Measurements from ENCODE around the gene CEACAM20.
"Not testable (repeated sequence)": the region's sequence is repeated elsewhere in the genome, so short reads cannot be mapped to it uniquely, and the experiment has no call there.

The CEACAM20 gene

DNA sequence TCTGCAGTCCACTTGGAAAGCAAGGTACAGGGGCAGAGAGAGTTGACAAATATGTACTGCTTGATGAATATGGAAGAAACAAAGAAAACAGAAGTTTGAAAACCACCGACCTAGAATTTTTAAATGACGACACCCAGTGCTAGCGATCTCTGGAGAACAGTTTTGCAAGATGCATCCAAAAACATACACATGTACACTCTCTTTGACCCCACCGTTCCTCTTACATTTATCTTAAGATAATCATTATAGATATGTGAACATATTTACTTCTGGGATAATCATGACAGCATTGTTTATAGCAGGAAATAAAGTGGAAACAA, 43.1 kb upstream of the CEACAM20 start:
- Histone ChIP-seq H3K9ac (ENCODE audit: insufficient read length, low read depth) (no peak overlapping the region), H3K4me3 (ENCODE audit: insufficient read length, low read depth) (no peak overlapping the region), H3K9me3 (ENCODE audit: insufficient read depth, low read length) (no peaks in the 10 kb centered on the region), H3K4me1 (ENCODE audit: insufficient read depth, insufficient read length) (peaks cover 4% of the 10 kb centered on the region), H3K36me3 (ENCODE audit: insufficient read depth, insufficient read length, low read length) (no peaks in the 10 kb centered on the region), H3K27me3 (ENCODE audit: insufficient read depth, insufficient read length) (no peaks in the 10 kb centered on the region)
- no peak for DNase-seq (ENCODE audit: low read depth, low spot score)
- no peak for TF ChIP-seq ZNF274 (IDR thresholded peaks at IDR 0.05; ENCODE audit: low read depth, low read length)
- no peak for TF ChIP-seq YY1 (IDR thresholded peaks at IDR 0.05; ENCODE audit: insufficient read depth, insufficient read length)
- no peak for TF ChIP-seq SUZ12 (IDR thresholded peaks at IDR 0.05; ENCODE audit: extremely low read depth, insufficient read depth, insufficient read length)

DNA sequence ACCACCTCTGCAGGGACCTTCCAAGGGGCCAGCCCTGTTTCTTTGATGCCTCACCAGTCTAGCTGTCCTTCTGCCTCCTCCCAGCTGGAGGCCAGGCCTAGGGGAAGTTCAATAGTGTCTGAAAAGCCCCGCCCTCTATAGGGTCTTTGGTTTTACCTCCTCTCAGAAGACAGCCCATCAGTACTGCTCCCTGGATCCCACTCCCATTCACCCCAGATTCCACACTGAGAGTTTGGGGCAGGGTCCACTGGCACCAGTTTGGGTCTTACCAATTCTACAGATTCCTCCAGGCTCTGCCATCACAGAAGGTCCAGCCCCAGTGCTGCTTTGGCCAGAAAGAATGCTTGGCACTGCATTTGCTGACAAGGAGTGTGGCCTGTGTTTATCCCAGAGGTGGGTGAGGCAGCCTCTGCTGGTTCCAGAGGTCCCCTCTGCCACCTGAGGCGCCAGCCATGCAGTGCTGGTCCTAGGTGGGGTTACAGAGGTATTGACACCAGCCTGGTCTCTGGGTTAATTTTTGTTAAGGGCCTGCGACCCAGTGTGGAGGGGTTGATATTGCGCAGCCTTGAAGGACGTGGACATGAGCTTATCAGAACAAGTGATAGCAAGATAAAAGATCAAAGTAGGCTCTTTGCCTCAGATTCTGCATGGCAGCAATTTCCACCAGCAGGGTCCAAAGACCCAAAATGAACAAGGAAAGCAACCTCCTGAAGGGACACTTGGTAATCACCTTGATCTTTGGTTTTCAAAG, 42.5 kb upstream of the CEACAM20 start:
- Histone ChIP-seq H3K9ac (ENCODE audit: insufficient read length, low read depth) (no peak overlapping the region), H3K9me3 (ENCODE audit: insufficient read depth, low read length) (no peaks in the 10 kb centered on the region), H3K4me1 (ENCODE audit: insufficient read depth, insufficient read length) (peaks cover 4% of the 10 kb centered on the region), H3K36me3 (ENCODE audit: insufficient read depth, insufficient read length, low read length) (no peaks in the 10 kb centered on the region), H3K27me3 (ENCODE audit: insufficient read depth, insufficient read length) (no peaks in the 10 kb centered on the region), H3K4me3 (ENCODE audit: insufficient read length, low read depth) (no peak overlapping the region)
- DNase-seq (ENCODE audit: low read depth, low spot score) = no peak
- no peak for TF ChIP-seq SUZ12 (IDR thresholded peaks at IDR 0.05; ENCODE audit: extremely low read depth, insufficient read depth, insufficient read length)
- no peak for TF ChIP-seq ZNF274 (IDR thresholded peaks at IDR 0.05; ENCODE audit: low read depth, low read length)
- no peak for TF ChIP-seq YY1 (IDR thresholded peaks at IDR 0.05; ENCODE audit: insufficient read depth, insufficient read length)

DNA sequence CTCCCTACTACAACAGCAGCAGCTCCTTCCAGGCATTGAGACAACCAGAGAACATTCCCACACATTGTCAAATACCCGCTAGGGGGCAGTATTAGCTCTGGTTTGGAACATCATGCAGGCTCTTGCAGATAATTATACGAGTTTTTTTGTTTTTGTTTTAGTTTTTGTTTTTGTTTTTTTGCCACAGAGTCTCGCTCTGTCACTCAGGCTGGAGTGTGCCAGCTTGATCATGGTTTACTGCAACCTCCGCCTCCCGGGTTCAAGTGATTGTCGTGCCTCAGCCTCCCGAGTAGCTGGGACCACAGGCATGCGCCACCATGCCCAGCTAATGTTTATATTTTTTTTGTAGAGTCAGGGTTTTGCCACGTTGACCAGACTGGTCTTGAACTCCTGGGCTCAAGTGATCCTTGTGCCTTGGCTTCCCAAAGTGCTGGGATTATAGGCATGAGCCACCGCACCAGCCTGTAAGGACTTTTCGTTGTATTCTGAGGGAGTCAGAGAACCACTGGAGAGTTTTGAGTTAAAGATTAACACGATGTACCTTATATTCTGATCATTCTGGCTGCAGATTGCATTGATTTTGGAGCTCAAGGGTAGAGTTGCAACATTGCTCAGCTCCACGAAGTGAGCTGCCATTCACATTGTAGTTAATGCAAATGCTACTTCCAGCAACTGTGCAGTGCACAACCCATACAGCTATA, 41.7 kb upstream of the CEACAM20 start:
- Histone ChIP-seq H3K4me3 (ENCODE audit: insufficient read length, low read depth) (no peak overlapping the region), H3K36me3 (ENCODE audit: insufficient read depth, insufficient read length, low read length) (no peaks in the 10 kb centered on the region), H3K9me3 (ENCODE audit: insufficient read depth, low read length) (no peaks in the 10 kb centered on the region), H3K4me1 (ENCODE audit: insufficient read depth, insufficient read length) (peaks cover 4% of the 10 kb centered on the region), H3K9ac (ENCODE audit: insufficient read length, low read depth) (no peak overlapping the region), H3K27me3 (ENCODE audit: insufficient read depth, insufficient read length) (no peaks in the 10 kb centered on the region)
- DNase-seq (ENCODE audit: low read depth, low spot score) = peak; percentile 55
- TF ChIP-seq YY1 (IDR thresholded peaks at IDR 0.05; ENCODE audit: insufficient read depth, insufficient read length) = no peak
- TF ChIP-seq ZNF274 (IDR thresholded peaks at IDR 0.05; ENCODE audit: low read depth, low read length) = no peak
- TF ChIP-seq SUZ12 (IDR thresholded peaks at IDR 0.05; ENCODE audit: extremely low read depth, insufficient read depth, insufficient read length) = no peak

DNA sequence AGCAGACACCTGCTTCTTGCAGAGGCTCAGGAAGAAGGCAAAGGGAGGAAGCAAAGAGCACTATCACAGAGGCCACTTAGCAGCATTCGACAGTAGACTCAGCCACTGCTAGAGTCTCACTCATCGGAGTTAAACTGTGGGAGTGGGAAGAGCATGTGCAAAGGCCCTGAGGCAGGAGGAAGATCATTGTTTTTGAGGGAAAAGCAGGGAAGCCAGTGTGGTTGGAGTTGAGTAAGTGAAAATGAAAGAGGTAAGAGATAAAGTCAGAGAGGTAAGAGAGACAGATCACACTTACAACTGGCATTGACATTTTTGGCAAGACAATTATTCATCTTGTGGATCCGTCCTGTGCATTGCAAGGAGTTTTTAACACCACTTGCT, 41.1 kb upstream of the CEACAM20 start:
- Histone ChIP-seq H3K4me3 (ENCODE audit: insufficient read length, low read depth) (no peak overlapping the region), H3K27me3 (ENCODE audit: insufficient read depth, insufficient read length) (no peaks in the 10 kb centered on the region), H3K36me3 (ENCODE audit: insufficient read depth, insufficient read length, low read length) (no peaks in the 10 kb centered on the region), H3K9me3 (ENCODE audit: insufficient read depth, low read length) (no peaks in the 10 kb centered on the region), H3K9ac (ENCODE audit: insufficient read length, low read depth) (no peak overlapping the region), H3K4me1 (ENCODE audit: insufficient read depth, insufficient read length) (peaks cover 4% of the 10 kb centered on the region)
- no peak for DNase-seq (ENCODE audit: low read depth, low spot score)
- TF ChIP-seq YY1 (IDR thresholded peaks at IDR 0.05; ENCODE audit: insufficient read depth, insufficient read length) (no peak), ZNF274 (IDR thresholded peaks at IDR 0.05; ENCODE audit: low read depth, low read length) (no peak), SUZ12 (IDR thresholded peaks at IDR 0.05; ENCODE audit: extremely low read depth, insufficient read depth, insufficient read length) (no peak)

DNA sequence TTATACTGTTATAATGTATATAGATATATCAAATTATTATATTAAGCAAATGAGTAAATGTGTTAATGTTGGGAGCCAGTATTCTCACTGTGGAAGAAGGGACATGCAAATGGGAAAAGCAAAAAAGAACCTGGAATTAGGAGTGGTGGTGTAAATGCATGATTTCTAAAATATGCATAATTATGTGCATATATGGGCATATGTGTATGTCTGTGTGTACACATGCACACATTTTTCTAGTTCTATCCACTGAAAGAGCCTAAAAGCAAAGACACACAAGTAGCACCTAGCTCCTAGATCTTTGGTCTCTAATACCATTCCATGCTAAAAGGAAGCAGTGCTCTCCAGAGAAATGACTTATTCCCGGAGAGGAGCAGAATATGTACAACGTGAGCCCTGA, 38.3 kb upstream of the CEACAM20 start:
- TF ChIP-seq YY1 (IDR thresholded peaks at IDR 0.05; ENCODE audit: insufficient read depth, insufficient read length) (no peak), ZNF274 (IDR thresholded peaks at IDR 0.05; ENCODE audit: low read depth, low read length) (no peak), SUZ12 (IDR thresholded peaks at IDR 0.05; ENCODE audit: extremely low read depth, insufficient read depth, insufficient read length) (no peak)
- H3K36me3 ChIP-seq (ENCODE audit: insufficient read depth, insufficient read length, low read length) = no peaks in the 10 kb centered on the region
- H3K9ac ChIP-seq (ENCODE audit: insufficient read length, low read depth) = no peak overlapping the region
- no peaks in the 10 kb centered on the region for H3K9me3 ChIP-seq (ENCODE audit: insufficient read depth, low read length)
- H3K4me3 ChIP-seq (ENCODE audit: insufficient read length, low read depth) = no peak overlapping the region
- no peak for DNase-seq (ENCODE audit: low read depth, low spot score)
- H3K27me3 ChIP-seq (ENCODE audit: insufficient read depth, insufficient read length) = no peaks in the 10 kb centered on the region
- peaks cover 4% of the 10 kb centered on the region for H3K4me1 ChIP-seq (ENCODE audit: insufficient read depth, insufficient read length)

DNA sequence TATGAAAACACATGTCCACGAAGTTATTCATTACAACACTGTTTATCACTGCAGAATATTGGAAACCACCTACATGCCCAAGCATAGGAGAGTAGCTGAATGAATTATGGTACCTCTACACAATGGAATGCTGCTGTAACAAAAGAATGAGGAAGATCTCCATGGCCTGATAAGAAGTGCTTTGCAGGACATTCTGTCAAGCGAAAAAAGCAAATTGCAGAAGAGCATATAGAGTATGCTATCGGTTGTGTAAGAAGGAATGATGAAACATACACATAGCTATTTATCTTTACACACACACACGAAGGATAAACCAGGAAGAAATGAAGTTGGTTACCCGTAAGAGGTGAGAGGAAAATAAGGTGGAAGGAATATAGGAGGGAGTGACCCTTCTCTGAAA, 37.5 kb upstream of the CEACAM20 start:
- Histone ChIP-seq H3K9ac (ENCODE audit: insufficient read length, low read depth) (no peak overlapping the region), H3K27me3 (ENCODE audit: insufficient read depth, insufficient read length) (no peaks in the 10 kb centered on the region)
- DNase-seq (ENCODE audit: low read depth, low spot score) = no peak

DNA sequence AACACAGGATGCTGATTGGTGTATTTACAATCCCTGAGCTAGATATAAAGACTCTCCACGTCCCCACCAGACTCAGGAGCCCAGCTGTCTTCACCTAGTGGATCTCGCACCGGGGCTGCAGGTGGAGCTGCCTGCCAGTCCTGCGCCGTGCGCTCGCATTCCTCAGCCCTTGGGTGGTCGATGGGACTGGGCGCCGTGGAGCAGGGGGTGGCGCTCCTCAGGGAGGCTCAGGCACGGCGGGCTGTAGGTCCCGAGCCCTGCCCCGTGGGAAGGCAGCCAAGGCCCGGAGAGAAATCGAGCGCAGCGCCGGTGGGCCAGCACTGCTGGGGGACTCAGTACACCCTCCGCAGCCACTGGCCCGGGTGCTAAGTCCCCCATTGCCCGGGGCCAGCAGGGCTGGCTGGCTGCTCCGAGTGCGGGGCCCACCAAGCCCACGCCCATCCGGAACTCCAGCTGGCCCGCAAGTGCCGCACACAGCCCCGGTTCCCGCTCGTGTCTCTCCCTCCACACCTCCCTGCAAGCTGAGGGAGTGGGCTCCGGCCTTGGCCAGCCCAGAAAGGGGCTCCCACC, 33.7 kb upstream of the CEACAM20 start:
- H3K9me3 ChIP-seq (ENCODE audit: insufficient read depth, low read length); DNase-seq (ENCODE audit: low read depth, low spot score): not testable (repeated sequence)

More for the DNA sequence above, 37.5 kb upstream of the CEACAM20 start:
- no peaks in the 10 kb centered on the region for H3K9me3 ChIP-seq (ENCODE audit: insufficient read depth, low read length)
- H3K4me1 ChIP-seq (ENCODE audit: insufficient read depth, insufficient read length) = peaks cover 4% of the 10 kb centered on the region
- no peak for TF ChIP-seq YY1 (IDR thresholded peaks at IDR 0.05; ENCODE audit: insufficient read depth, insufficient read length)
- TF ChIP-seq SUZ12 (IDR thresholded peaks at IDR 0.05; ENCODE audit: extremely low read depth, insufficient read depth, insufficient read length) = no peak
- no peak for TF ChIP-seq ZNF274 (IDR thresholded peaks at IDR 0.05; ENCODE audit: low read depth, low read length)
- H3K4me3 ChIP-seq (ENCODE audit: insufficient read length, low read depth) = no peak overlapping the region
- no peaks in the 10 kb centered on the region for H3K36me3 ChIP-seq (ENCODE audit: insufficient read depth, insufficient read length, low read length)

More for the DNA sequence above, 33.7 kb upstream of the CEACAM20 start:
- H3K27me3 ChIP-seq (ENCODE audit: insufficient read depth, insufficient read length); H3K4me3 ChIP-seq (ENCODE audit: insufficient read length, low read depth); H3K36me3 ChIP-seq (ENCODE audit: insufficient read depth, insufficient read length, low read length); H3K4me1 ChIP-seq (ENCODE audit: insufficient read depth, insufficient read length); H3K9ac ChIP-seq (ENCODE audit: insufficient read length, low read depth): not testable (repeated sequence)

Data from NT2/D1 (cell line).